Fibroblast of mammary gland (primary cell): ENCODE measurements around the gene BPHL.
"Not testable (repeated sequence)": the region's sequence is repeated elsewhere in the genome, so short reads cannot be mapped to it uniquely, and the experiment has no call there.

Experiments used
- DNase-seq: peaks from one replicate; pipeline ENCODE4 v3.0.0-alpha.2; 2010; ENCODE audit warnings: low read depth
- H3K4me3 ChIP-seq: 2 replicates; pipeline ENCODE4 v1.5.1; 2011; ENCODE audit warnings: low read depth, mild to moderate bottlenecking, low read length, moderate library complexity; ENCODE audit not compliant: control insufficient read depth
- TF ChIP-seq, protein P1 (sequence below): conservative IDR thresholded peaks from 2 replicates; pipeline ENCODE4 v1.5.1; 2011; ENCODE audit warnings: low read depth, low read length, inconsistent platforms; ENCODE audit not compliant: control insufficient read depth, insufficient read depth

The BPHL gene

DNA sequence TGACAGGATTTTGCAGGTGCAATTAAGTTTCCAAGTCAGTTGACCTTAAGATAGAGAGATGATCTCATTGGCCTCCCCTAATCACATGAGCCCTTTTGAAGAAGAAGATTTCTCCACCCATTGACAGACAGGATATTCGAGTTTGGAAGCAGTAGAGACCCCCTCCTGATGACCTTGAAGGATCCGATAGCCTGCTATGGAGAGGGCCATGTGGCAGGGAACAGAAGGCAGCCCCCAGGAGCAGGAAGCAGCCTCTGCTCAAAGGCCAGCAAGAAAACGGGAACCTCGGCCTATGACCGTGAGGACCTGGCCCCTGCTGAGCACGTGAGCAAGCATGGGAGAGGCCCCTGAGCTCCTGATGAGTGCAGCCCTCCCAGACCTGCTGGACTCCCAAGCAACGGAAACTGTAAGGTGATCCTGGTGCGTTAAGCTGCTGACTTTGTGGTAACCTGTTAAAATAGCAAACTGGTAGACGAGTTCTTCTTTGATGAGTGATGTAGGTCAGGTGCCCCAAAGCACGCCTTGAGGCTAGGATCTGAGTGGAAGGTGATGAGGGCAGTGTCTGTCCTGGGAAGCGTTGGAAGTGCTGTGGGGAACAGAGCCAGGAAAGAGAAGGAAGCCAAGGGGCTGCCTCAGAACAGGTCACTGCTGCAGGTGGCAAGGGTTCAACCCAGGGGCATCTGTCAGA lies 57.3 kb downstream of the BPHL start:
- TF ChIP-seq, protein P1, sequence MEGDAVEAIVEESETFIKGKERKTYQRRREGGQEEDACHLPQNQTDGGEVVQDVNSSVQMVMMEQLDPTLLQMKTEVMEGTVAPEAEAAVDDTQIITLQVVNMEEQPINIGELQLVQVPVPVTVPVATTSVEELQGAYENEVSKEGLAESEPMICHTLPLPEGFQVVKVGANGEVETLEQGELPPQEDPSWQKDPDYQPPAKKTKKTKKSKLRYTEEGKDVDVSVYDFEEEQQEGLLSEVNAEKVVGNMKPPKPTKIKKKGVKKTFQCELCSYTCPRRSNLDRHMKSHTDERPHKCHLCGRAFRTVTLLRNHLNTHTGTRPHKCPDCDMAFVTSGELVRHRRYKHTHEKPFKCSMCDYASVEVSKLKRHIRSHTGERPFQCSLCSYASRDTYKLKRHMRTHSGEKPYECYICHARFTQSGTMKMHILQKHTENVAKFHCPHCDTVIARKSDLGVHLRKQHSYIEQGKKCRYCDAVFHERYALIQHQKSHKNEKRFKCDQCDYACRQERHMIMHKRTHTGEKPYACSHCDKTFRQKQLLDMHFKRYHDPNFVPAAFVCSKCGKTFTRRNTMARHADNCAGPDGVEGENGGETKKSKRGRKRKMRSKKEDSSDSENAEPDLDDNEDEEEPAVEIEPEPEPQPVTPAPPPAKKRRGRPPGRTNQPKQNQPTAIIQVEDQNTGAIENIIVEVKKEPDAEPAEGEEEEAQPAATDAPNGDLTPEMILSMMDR: no peak
- DNase-seq: no peak
- H3K4me3 ChIP-seq: no peak overlapping the region

DNA sequence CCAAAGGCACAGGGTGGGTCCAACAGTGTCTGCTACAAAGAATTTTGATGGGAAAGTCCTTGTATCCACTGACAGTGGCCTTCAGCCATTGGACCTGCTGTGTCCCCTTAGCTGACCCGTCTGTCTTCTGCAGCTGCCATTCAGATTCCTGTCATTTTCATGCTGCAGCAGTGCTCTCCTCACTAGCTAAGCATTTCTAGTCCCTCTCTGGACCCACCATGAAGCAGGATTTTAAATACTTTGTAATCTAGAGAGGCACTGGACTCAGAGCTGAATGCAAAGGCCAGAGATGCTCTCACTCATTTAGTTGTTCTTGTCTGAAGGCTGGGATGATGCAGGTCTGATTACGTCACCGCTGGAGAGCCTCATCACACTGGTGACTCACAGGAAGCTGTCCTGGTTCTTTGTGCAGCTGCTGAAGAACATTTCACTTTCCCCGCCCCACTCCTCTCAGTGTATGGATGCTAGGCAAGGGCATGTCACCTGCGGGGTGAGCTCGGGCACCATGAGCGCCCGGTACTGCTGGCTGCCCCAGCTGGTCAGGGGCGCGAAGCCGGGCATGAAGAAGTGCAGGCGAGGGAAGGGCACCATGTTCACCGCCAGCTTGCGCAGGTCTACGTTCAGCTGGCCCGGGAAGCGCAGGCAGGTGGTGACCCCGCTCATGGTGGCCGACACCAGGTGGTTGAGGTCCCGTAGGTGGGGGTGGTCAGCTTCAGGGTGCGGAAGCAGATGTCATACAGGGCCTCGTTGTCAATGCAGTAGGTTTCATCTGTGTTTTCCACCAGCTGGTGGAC lies 58.2 kb downstream of the BPHL start:
- DNase-seq: peak; percentile 95
- TF ChIP-seq, protein P1: no peak
- no peak overlapping the region for H3K4me3 ChIP-seq

GRCh38 chr6:3178666-3179065 lies 60.2 kb downstream of the BPHL start:
- not testable (repeated sequence) for H3K4me3 ChIP-seq, DNase-seq

GRCh38 chr6:3179945-3180344 lies 61.4 kb downstream of the BPHL start:
- peak overlapping the region; percentile 26 for H3K4me3 ChIP-seq
- not testable (repeated sequence) for DNase-seq

DNA sequence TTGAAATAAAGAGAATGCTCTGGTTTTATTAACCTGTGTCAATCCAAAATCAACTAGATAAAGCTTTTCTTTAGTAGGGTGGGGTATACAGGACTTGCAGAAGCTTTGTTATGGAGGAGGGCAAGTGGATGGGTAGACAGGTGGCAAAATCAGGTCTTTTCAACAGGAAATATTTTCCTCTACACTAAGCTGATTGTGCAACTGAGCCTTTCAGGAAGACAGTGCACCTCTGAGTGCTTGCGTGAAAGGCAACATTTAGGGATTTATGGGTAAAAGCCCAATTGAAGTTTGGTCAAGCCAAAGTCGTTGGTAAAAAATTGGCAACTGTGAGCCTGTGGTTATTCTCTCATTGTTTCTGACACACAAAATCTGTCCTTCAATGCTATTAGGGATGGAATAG lies 62.6 kb downstream of the BPHL start:
- H3K4me3 ChIP-seq: no peak overlapping the region
- TF ChIP-seq, protein P1: no peak
- DNase-seq: no peak

DNA sequence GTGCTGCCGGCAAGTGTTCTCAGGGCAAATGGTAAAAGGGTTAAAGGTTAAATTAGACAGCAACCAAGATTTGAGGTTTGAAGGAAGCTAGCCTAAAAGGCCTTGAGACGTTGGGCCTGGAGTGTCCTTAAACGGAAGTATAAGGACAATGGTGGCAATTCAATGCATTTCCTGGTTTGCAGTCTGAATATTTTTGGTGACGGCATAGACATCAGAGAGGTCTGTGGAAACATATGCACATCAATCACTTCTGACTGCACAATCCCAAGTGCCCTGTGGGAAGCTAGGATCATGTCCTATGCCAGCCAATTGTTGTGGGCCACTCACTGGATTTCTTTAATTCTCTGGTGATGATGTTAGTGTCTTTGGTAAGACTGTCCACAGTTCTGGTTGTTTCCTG lies 64.6 kb downstream of the BPHL start:
- TF ChIP-seq, protein P1: no peak
- no peak for DNase-seq
- H3K4me3 ChIP-seq: no peak overlapping the region

DNA sequence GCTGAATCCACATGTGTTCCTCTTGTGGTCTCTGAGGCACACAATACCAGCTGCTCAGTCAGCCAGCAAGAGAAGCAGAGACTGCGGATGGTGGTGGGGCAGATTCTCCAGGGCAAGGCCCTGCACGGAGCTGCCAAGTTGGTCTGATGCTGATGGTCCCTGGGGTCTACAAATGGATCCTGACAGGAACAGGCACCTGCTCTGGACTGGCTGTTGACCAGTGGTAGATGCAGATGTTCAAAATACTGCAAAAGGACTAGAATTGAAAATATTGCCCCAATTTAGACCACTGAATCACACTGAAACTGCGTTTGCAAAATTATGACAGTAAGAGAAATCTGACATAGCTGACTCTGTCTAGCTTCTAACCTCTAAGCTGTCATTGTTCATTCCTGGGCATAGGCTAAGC lies 68.5 kb downstream of the BPHL start:
- H3K4me3 ChIP-seq: no peak overlapping the region
- TF ChIP-seq, protein P1: no peak
- DNase-seq: no peak
